ENCODE measurements around the gene NUP160. TPM values are rescaled to one million over a fixed set of nuclear protein-coding genes. Genes with fewer than 3 reads are reported as not detected.
"Not testable (repeated sequence)": the region's sequence is repeated elsewhere in the genome, so short reads cannot be mapped to it uniquely, and the experiment has no call there.

NUP160 gene
- total RNA-seq, 1 donor from 2014 or later, result 20.4 TPM

DNA sequence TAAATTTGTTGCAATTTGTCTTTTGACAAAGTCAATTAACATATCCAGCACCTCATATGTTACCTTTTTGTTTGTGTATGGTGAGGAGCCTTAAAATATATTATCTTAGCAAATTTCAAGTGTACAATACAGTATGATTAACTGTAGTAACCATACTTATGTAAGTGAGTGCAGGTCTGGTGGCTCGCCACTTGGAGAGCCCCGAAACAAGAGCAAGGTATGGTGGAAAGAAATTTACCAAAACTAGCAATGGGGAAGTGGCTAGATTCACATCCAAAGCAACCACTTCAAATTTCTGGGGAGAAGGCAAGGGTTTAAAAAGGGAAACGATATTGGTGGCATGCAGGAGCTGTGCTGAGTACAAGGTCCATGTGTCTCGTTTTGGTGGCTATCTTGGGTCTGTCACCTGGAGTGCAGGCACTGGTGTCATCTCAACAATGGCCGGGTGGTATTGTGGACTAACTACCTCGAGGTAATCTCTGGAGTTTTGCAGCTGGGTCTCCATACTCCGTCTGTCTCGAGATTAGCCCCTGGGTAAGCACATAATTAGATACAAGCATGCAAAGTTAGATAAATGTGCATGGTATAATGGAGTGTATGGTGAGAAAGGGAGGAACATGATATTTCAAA is 72.8 kb downstream of the NUP160 start:
- no peaks in the 10 kb centered on the region for H3K27me3 ChIP-seq (ENCODE audit: control insufficient read depth, insufficient read depth, low read length)
- no peak for DNase-seq (ENCODE audit: low read depth)
- H3K4me3 ChIP-seq (ENCODE audit: low read depth, low read length), result no peak overlapping the region
- no peaks in the 10 kb centered on the region for H3K36me3 ChIP-seq (ENCODE audit: control insufficient read depth, insufficient read depth, low read length)
- TF ChIP-seq, protein P1, sequence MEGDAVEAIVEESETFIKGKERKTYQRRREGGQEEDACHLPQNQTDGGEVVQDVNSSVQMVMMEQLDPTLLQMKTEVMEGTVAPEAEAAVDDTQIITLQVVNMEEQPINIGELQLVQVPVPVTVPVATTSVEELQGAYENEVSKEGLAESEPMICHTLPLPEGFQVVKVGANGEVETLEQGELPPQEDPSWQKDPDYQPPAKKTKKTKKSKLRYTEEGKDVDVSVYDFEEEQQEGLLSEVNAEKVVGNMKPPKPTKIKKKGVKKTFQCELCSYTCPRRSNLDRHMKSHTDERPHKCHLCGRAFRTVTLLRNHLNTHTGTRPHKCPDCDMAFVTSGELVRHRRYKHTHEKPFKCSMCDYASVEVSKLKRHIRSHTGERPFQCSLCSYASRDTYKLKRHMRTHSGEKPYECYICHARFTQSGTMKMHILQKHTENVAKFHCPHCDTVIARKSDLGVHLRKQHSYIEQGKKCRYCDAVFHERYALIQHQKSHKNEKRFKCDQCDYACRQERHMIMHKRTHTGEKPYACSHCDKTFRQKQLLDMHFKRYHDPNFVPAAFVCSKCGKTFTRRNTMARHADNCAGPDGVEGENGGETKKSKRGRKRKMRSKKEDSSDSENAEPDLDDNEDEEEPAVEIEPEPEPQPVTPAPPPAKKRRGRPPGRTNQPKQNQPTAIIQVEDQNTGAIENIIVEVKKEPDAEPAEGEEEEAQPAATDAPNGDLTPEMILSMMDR (IDR thresholded peaks at IDR 0.05; ENCODE audit: insufficient read depth, low read length, poor library complexity, severe bottlenecking), result no peak

GRCh38 chr11:47773882-47774281 is 74.3 kb downstream of the NUP160 start:
- no peaks in the 10 kb centered on the region for H3K27me3 ChIP-seq (ENCODE audit: control insufficient read depth, insufficient read depth, low read length)

GRCh38 chr11:47769556-47769955 is 78.6 kb downstream of the NUP160 start:
- DNase-seq (ENCODE audit: low read depth); H3K4me3 ChIP-seq (ENCODE audit: low read depth, low read length); H3K27me3 ChIP-seq (ENCODE audit: control insufficient read depth, insufficient read depth, low read length); H3K36me3 ChIP-seq (ENCODE audit: control insufficient read depth, insufficient read depth, low read length): not testable (repeated sequence)

More at GRCh38 chr11:47773882-47774281, 74.3 kb downstream of the NUP160 start:
- Histone ChIP-seq H3K4me3 (ENCODE audit: low read depth, low read length) (no peak overlapping the region), H3K36me3 (ENCODE audit: control insufficient read depth, insufficient read depth, low read length) (no peaks in the 10 kb centered on the region)
- no peak for DNase-seq (ENCODE audit: low read depth)
- TF ChIP-seq, protein P1 (IDR thresholded peaks at IDR 0.05; ENCODE audit: insufficient read depth, low read length, poor library complexity, severe bottlenecking), result no peak

DNA sequence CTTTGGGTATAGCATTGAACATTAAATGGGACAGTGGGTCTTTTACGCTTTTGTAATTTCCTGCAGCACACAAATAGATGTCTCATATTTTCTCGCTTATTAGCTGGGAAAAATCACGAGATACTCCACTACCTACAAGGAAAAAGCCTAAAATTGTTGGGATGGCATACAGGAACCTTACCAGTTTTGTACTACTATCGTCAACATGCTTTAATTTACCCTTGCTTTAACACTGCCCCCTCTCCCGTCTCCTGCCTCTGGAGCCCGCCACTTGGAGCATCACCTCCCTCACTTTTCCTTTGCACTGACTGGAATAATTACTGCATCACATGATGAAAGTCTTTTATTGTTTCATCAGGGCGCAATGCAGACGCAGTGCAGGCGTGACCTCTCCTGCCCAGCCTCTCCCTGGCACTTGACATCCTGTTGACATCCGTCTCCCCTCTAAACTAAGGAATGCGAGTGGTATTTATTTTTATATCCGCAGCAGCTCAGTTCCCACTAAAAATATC is 80.0 kb downstream of the NUP160 start:
- peak overlapping the region; percentile 48 for H3K4me3 ChIP-seq (ENCODE audit: low read depth, low read length)
- peak; percentile 28 for DNase-seq (ENCODE audit: low read depth)
- H3K27me3 ChIP-seq (ENCODE audit: control insufficient read depth, insufficient read depth, low read length), result no peaks in the 10 kb centered on the region
- TF ChIP-seq, protein P1 (IDR thresholded peaks at IDR 0.05; ENCODE audit: insufficient read depth, low read length, poor library complexity, severe bottlenecking), result no peak
- H3K36me3 ChIP-seq (ENCODE audit: control insufficient read depth, insufficient read depth, low read length), result no peaks in the 10 kb centered on the region

DNA sequence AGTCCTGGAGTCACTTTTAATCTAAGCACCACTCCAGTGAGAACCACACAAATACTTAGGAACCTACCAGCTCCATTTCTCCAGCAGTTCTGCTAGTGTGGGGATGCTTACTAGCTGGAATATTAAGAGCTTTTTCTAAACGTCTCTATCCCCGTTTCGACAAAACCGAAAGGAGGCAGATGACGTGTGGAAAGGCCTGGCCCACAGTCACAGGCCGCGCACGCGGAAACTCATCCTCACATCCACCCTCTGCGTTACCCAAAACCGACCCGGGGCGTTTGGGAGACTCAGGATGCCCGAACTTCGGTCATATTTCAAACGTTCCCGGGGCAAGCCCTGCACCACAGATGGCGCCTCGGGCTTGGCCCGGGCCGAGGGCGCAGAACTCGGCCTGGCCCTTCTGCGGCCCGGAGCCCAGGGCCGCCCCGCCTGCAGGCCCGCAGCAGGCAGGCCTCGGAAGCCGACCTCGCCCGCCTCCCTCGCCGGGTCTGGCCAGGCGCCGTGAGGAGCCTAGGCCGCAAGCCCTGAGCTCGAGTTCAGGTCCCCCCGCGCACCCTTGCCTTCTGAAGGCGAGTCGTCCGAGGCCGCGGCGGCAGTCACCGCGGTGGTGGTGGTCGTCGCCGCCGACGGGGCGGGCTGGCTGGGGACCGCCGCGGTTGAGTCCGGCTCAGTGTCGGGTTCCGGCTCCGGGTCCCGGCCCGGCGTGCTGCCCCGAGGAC is 81.5 kb downstream of the NUP160 start:
- TF ChIP-seq, protein P1 (IDR thresholded peaks at IDR 0.05; ENCODE audit: insufficient read depth, low read length, poor library complexity, severe bottlenecking), result no peak
- Histone ChIP-seq H3K4me3 (ENCODE audit: low read depth, low read length) (peak overlapping the region; percentile 72), H3K27me3 (ENCODE audit: control insufficient read depth, insufficient read depth, low read length) (no peaks in the 10 kb centered on the region)

GRCh38 chr11:47765086-47765485 is 83.1 kb downstream of the NUP160 start:
- TF ChIP-seq, protein P1 (IDR thresholded peaks at IDR 0.05; ENCODE audit: insufficient read depth, low read length, poor library complexity, severe bottlenecking), result no peak
- DNase-seq (ENCODE audit: low read depth), result no peak
- Histone ChIP-seq H3K27me3 (ENCODE audit: control insufficient read depth, insufficient read depth, low read length) (no peaks in the 10 kb centered on the region), H3K4me3 (ENCODE audit: low read depth, low read length) (peak overlapping the region; percentile 5), H3K36me3 (ENCODE audit: control insufficient read depth, insufficient read depth, low read length) (no peaks in the 10 kb centered on the region)

More for the DNA sequence above, 81.5 kb downstream of the NUP160 start:
- no peak for DNase-seq (ENCODE audit: low read depth)
- no peaks in the 10 kb centered on the region for H3K36me3 ChIP-seq (ENCODE audit: control insufficient read depth, insufficient read depth, low read length)

GRCh38 chr11:47759291-47759690 is 88.9 kb downstream of the NUP160 start:
- not testable (repeated sequence) for H3K36me3 ChIP-seq (ENCODE audit: control insufficient read depth, insufficient read depth, low read length); H3K27me3 ChIP-seq (ENCODE audit: control insufficient read depth, insufficient read depth, low read length); DNase-seq (ENCODE audit: low read depth); H3K4me3 ChIP-seq (ENCODE audit: low read depth, low read length)

All from kidney epithelial cell (primary cell).